ENCODE results near the gene ANKS3.
A peak's percentile ranks its signal among the peaks of the same experiment; 100 is the strongest.

Gene ANKS3

GRCh38 chr16:4766875-4767628 is 33.0 kb upstream of the ANKS3 start, which contains the start of gene ZNF500:
Gene ZNF500 (minus strand): TSS chr16:4767162. CDS start chr16:4765978, 1,184 bp downstream.
- Mint-ChIP-seq H3K4me3 (peak within 1 kb of the TSS; percentile 86 to 92), H3K36me3 (ENCODE audit: insufficient read depth) (peaks cover 44% of the 10 kb centered on the region), H3K4me1 (ENCODE audit: low read depth in 2 of 2) (peaks cover 38 to 39% of the 10 kb centered on the region in 2 donors), H3K9me3 (no peaks in the 10 kb centered on the region), H3K27ac (peak within 1 kb of the TSS; percentile 77 to 85), H3K27me3 (no peaks in the 10 kb centered on the region)
- DNase-seq, result peak; percentile 95 to 97 (median 96)
- ATAC-seq (replicated peaks), result peak; percentile 94

GRCh38 chr16:4765511-4766474 is 31.7 kb upstream of the ANKS3 start:
- H3K4me3 Mint-ChIP-seq, result peak overlapping the region; percentile 86 to 92
- no peaks in the 10 kb centered on the region for H3K27me3 Mint-ChIP-seq
- peak overlapping the region; percentile 77 to 85 for H3K27ac Mint-ChIP-seq
- H3K4me1 Mint-ChIP-seq (ENCODE audit: low read depth in 2 of 2), result peaks cover 38 to 39% of the 10 kb centered on the region in 2 donors
- no peaks in the 10 kb centered on the region for H3K9me3 Mint-ChIP-seq
- ATAC-seq (replicated peaks), result no peak
- no peak for DNase-seq
- peaks cover 50% of the 10 kb centered on the region for H3K36me3 Mint-ChIP-seq (ENCODE audit: insufficient read depth)

GRCh38 chr16:4763791-4764190 is 29.7 kb upstream of the ANKS3 start:
- Mint-ChIP-seq H3K4me3 (no peak overlapping the region), H3K4me1 (ENCODE audit: low read depth in 2 of 2) (peaks cover 27 to 31% of the 10 kb centered on the region in 2 donors), H3K27me3 (no peaks in the 10 kb centered on the region), H3K9me3 (no peaks in the 10 kb centered on the region), H3K27ac (no peak overlapping the region), H3K36me3 (ENCODE audit: insufficient read depth) (peaks cover 64% of the 10 kb centered on the region)
- DNase-seq (no peak), ATAC-seq (replicated peaks) (no peak)

- Mint-ChIP-seq H3K36me3 (ENCODE audit: insufficient read depth) (peaks cover 63% of the 10 kb centered on the region), H3K27ac (peak overlapping the region in 1 of 2 donors; percentile 20), H3K9me3 (no peaks in the 10 kb centered on the region), H3K27me3 (no peaks in the 10 kb centered on the region), H3K4me3 (no peak overlapping the region), H3K4me1 (ENCODE audit: low read depth in 2 of 2) (peaks cover 14 to 20% of the 10 kb centered on the region in 2 donors)
- DNase-seq (no peak), ATAC-seq (replicated peaks) (no peak)
Observed at GRCh38 chr16:4762205-4762604, 28.1 kb upstream of the ANKS3 start.

GRCh38 chr16:4760221-4760910 is 26.3 kb upstream of the ANKS3 start:
- ATAC-seq (replicated peaks), result no peak
- H3K36me3 Mint-ChIP-seq (ENCODE audit: insufficient read depth), result peaks cover 69% of the 10 kb centered on the region
- H3K4me1 Mint-ChIP-seq (ENCODE audit: low read depth in 2 of 2), result peaks cover 4 to 10% of the 10 kb centered on the region in 2 donors

GRCh38 chr16:4755687-4756086 is 21.6 kb upstream of the ANKS3 start:
- no peak overlapping the region for H3K4me3 Mint-ChIP-seq
- H3K27me3 Mint-ChIP-seq, result no peaks in the 10 kb centered on the region
- DNase-seq, result no peak
- H3K27ac Mint-ChIP-seq, result no peak overlapping the region
- ATAC-seq (replicated peaks), result no peak
- no peaks in the 10 kb centered on the region for H3K4me1 Mint-ChIP-seq (ENCODE audit: low read depth in 2 of 2)
- no peaks in the 10 kb centered on the region for H3K9me3 Mint-ChIP-seq
- peaks cover 60% of the 10 kb centered on the region for H3K36me3 Mint-ChIP-seq (ENCODE audit: insufficient read depth)

More at GRCh38 chr16:4760221-4760910, 26.3 kb upstream of the ANKS3 start:
- H3K27me3 Mint-ChIP-seq, result no peaks in the 10 kb centered on the region
- no peaks in the 10 kb centered on the region for H3K9me3 Mint-ChIP-seq
- H3K4me3 Mint-ChIP-seq, result no peak overlapping the region
- no peak for DNase-seq
- peak overlapping the region in 1 of 2 donors; percentile 54 for H3K27ac Mint-ChIP-seq

- H3K4me1 Mint-ChIP-seq (ENCODE audit: low read depth in 2 of 2), result no peaks in the 10 kb centered on the region
Observed at GRCh38 chr16:4754865-4755264, 20.8 kb upstream of the ANKS3 start.

GRCh38 chr16:4753227-4753626 is 19.2 kb upstream of the ANKS3 start:
- Mint-ChIP-seq H3K4me1 (ENCODE audit: low read depth in 2 of 2) (peaks cover 0 to 4% of the 10 kb centered on the region in 2 donors), H3K9me3 (no peaks in the 10 kb centered on the region), H3K27me3 (no peaks in the 10 kb centered on the region), H3K4me3 (no peak overlapping the region), H3K36me3 (ENCODE audit: insufficient read depth) (peaks cover 49% of the 10 kb centered on the region), H3K27ac (no peak overlapping the region)
- no peak for DNase-seq
- ATAC-seq (replicated peaks), result no peak

More at GRCh38 chr16:4754865-4755264, 20.8 kb upstream of the ANKS3 start:
- Mint-ChIP-seq H3K27ac (no peak overlapping the region), H3K4me3 (no peak overlapping the region), H3K36me3 (ENCODE audit: insufficient read depth) (peaks cover 57% of the 10 kb centered on the region), H3K27me3 (no peaks in the 10 kb centered on the region), H3K9me3 (no peaks in the 10 kb centered on the region)
- no peak for DNase-seq
- ATAC-seq (replicated peaks), result no peak

- Mint-ChIP-seq H3K4me3 (no peak overlapping the region), H3K27me3 (no peaks in the 10 kb centered on the region), H3K36me3 (ENCODE audit: insufficient read depth) (peaks cover 45% of the 10 kb centered on the region), H3K9me3 (no peaks in the 10 kb centered on the region), H3K4me1 (ENCODE audit: low read depth in 2 of 2) (peaks cover 6 to 11% of the 10 kb centered on the region in 2 donors), H3K27ac (no peak overlapping the region)
- no peak for ATAC-seq (replicated peaks)
- no peak for DNase-seq
Observed at GRCh38 chr16:4752351-4753100, 18.5 kb upstream of the ANKS3 start.

- ATAC-seq (replicated peaks), result no peak
- DNase-seq, result no peak
- H3K36me3 Mint-ChIP-seq (ENCODE audit: insufficient read depth), result peaks cover 38% of the 10 kb centered on the region
- peaks cover 13 to 16% of the 10 kb centered on the region in 2 donors for H3K4me1 Mint-ChIP-seq (ENCODE audit: low read depth in 2 of 2)
- H3K27ac Mint-ChIP-seq, result no peak overlapping the region
- no peak overlapping the region for H3K4me3 Mint-ChIP-seq
- no peaks in the 10 kb centered on the region for H3K27me3 Mint-ChIP-seq
- no peaks in the 10 kb centered on the region for H3K9me3 Mint-ChIP-seq
Observed at GRCh38 chr16:4750896-4751295, 16.8 kb upstream of the ANKS3 start.

- Mint-ChIP-seq H3K9me3 (no peaks in the 10 kb centered on the region), H3K27ac (no peak overlapping the region), H3K4me3 (no peak overlapping the region), H3K36me3 (ENCODE audit: insufficient read depth) (peaks cover 33% of the 10 kb centered on the region), H3K27me3 (no peaks in the 10 kb centered on the region), H3K4me1 (ENCODE audit: low read depth in 2 of 2) (peaks cover 13 to 16% of the 10 kb centered on the region in 2 donors)
- DNase-seq (no peak), ATAC-seq (replicated peaks) (no peak)
Observed at GRCh38 chr16:4749700-4750257, 15.7 kb upstream of the ANKS3 start.

- H3K9me3 Mint-ChIP-seq, result no peaks in the 10 kb centered on the region
- peak overlapping the region; percentile 61 to 96 for H3K27ac Mint-ChIP-seq
- peaks cover 31% of the 10 kb centered on the region for H3K36me3 Mint-ChIP-seq (ENCODE audit: insufficient read depth)
- DNase-seq, result no peak
- no peak overlapping the region for H3K4me3 Mint-ChIP-seq
- no peaks in the 10 kb centered on the region for H3K27me3 Mint-ChIP-seq
- ATAC-seq (replicated peaks), result no peak
- H3K4me1 Mint-ChIP-seq (ENCODE audit: low read depth in 2 of 2), result peaks cover 13 to 16% of the 10 kb centered on the region in 2 donors
Observed at GRCh38 chr16:4748682-4749411, 14.8 kb upstream of the ANKS3 start.
